Upper lobe of left lung (tissue), 4 donors: ENCODE measurements around the gene ADAMTS12.

Source experiments
- CTCF ChIP-seq, 6 experiments: fragments of 450-650 bp in 4 of 6; fragments of 200-600 bp in 2 of 6; sonication (generic) in 2 of 6; IDR thresholded peaks; one replicate each; pipeline ENCODE4 v1.5.1; 2016 to 2019; ENCODE audit warnings: antibody characterized with exemption in 6 of 6
- EP300 ChIP-seq, 4 donors: sonication (generic); formaldehyde crosslinking; IDR thresholded peaks; one replicate each; pipeline ENCODE4 v1.5.1; 2017; ENCODE audit warnings: antibody characterized with exemption in 4 of 4, control low read depth in 2 of 4
- POLR2A ChIP-seq, 4 donors: fragments of 450-650 bp; IDR thresholded peaks; one replicate each; pipeline ENCODE4 v1.5.1; 2016 to 2017; ENCODE audit warnings: antibody characterized with exemption in 4 of 4, mild to moderate bottlenecking in 2 of 4
- POLR2AphosphoS5 ChIP-seq, 2 donors: sonication (generic); formaldehyde crosslinking; IDR thresholded peaks; one replicate each; pipeline ENCODE4 v1.5.1; 2017; ENCODE audit warnings: antibody characterized with exemption in 2 of 2

- TF ChIP-seq CTCF (IDR thresholded peaks at IDR 0.05) (no peak), POLR2A (IDR thresholded peaks at IDR 0.05) (no peak), EP300 (IDR thresholded peaks at IDR 0.05) (no peak), POLR2AphosphoS5 (IDR thresholded peaks at IDR 0.05) (no peak)
Observed at GRCh38 chr5:33684496-33685159, 207.2 kb downstream of the ADAMTS12 start.
